Measurements from ENCODE around the gene BANK1. TPM values are rescaled to one million over a fixed set of nuclear protein-coding genes. Genes with fewer than 3 reads are reported as not detected.

BANK1 gene
- total and polyA plus RNA-seq, 12 donors, result 1.5 to 10.3 (median 5.1) TPM

- no peaks in the 10 kb centered on the region for H3K9me3 ChIP-seq (replicated peaks in 1 of 3)
- no peak overlapping the region for H3K4me3 ChIP-seq
- 87 to 91% (median 90%) methylated on average over 3 of the region's 3 CpGs for WGBS, 4 donors
- H3K27me3 ChIP-seq, result no peaks in the 10 kb centered on the region
- peaks cover 0 to 11% of the 10 kb centered on the region in 2 donors for H3K4me1 ChIP-seq (replicated peaks in 1 of 2)
- H3K36me3 ChIP-seq (replicated peaks in 1 of 2), result no peaks in the 10 kb centered on the region
- no peak for TF ChIP-seq POLR2A (IDR thresholded peaks at IDR 0.05)
- TF ChIP-seq CTCF (IDR thresholded peaks at IDR 0.05), result no peak
- intact Hi-C loops (cut with DNase I), result no loop called here
- H3K27ac ChIP-seq, result no peak overlapping the region
- DNase-seq, result no peak
These were observed 199.0 kb downstream of the BANK1 start for GRCh38 chr4:101989551-101989950.

- Histone ChIP-seq H3K27me3 (no peaks in the 10 kb centered on the region), H3K4me3 (no peak overlapping the region), H3K27ac (no peak overlapping the region), H3K9me3 (replicated peaks in 1 of 3) (no peaks in the 10 kb centered on the region), H3K4me1 (replicated peaks in 1 of 2) (peaks cover 0 to 11% of the 10 kb centered on the region in 2 donors), H3K36me3 (replicated peaks in 1 of 2) (no peaks in the 10 kb centered on the region)
- WGBS, 4 donors, result 92 to 97% (median 93%) methylated on average over 2 of the region's 2 CpGs
- intact Hi-C loops (cut with DNase I), result no loop called here
- DNase-seq, result no peak
- TF ChIP-seq CTCF (IDR thresholded peaks at IDR 0.05) (no peak), POLR2A (IDR thresholded peaks at IDR 0.05) (no peak)
These were observed 201.9 kb downstream of the BANK1 start for GRCh38 chr4:101992446-101992845.

GRCh38 chr4:101993002-101993841 lies 202.7 kb downstream of the BANK1 start:
- WGBS, 4 donors, result 52 to 57% (median 54%) methylated on average over 5 of the region's 5 CpGs
- intact Hi-C loops (cut with DNase I), result no loop called here
- H3K27ac ChIP-seq, result peak overlapping the region in 1 of 5 donors; percentile 10
- peaks cover 0 to 11% of the 10 kb centered on the region in 2 donors for H3K4me1 ChIP-seq (replicated peaks in 1 of 2)
- no peaks in the 10 kb centered on the region for H3K36me3 ChIP-seq (replicated peaks in 1 of 2)
- H3K9me3 ChIP-seq (replicated peaks in 1 of 3), result no peaks in the 10 kb centered on the region
- no peaks in the 10 kb centered on the region for H3K27me3 ChIP-seq
- TF ChIP-seq CTCF (IDR thresholded peaks at IDR 0.05), result no peak
- TF ChIP-seq POLR2A (IDR thresholded peaks at IDR 0.05), result no peak
- no peak for DNase-seq
- no peak overlapping the region for H3K4me3 ChIP-seq

- Histone ChIP-seq H3K36me3 (replicated peaks in 1 of 2) (no peaks in the 10 kb centered on the region), H3K4me1 (replicated peaks in 1 of 2) (peaks cover 0 to 11% of the 10 kb centered on the region in 2 donors), H3K9me3 (replicated peaks in 1 of 3) (no peaks in the 10 kb centered on the region), H3K27ac (peak overlapping the region in 1 of 5 donors; percentile 10), H3K4me3 (no peak overlapping the region), H3K27me3 (no peaks in the 10 kb centered on the region)
- TF ChIP-seq CTCF (IDR thresholded peaks at IDR 0.05), result no peak
- TF ChIP-seq POLR2A (IDR thresholded peaks at IDR 0.05), result no peak
- intact Hi-C loops (cut with DNase I), result no loop called here
- WGBS, 4 donors, result 55 to 59% (median 57%) methylated on average over 4 of the region's 4 CpGs
- DNase-seq, result peak in 2 of 7 donors; percentile 12 to 20
These were observed 203.6 kb downstream of the BANK1 start for GRCh38 chr4:101993842-101994775.
